KBM-7 (cell line): ENCODE results near the gene ARHGAP28.

Experiments used
- DNase-seq: peaks from one replicate; pipeline ENCODE4 v3.0.0-alpha.2; 2015
- in situ Hi-C: fragments of 300-500 bp; cut with MboI; formaldehyde crosslinking; loops from 2 replicates; pipeline ENCODE4 v1.14.3; 2020; ENCODE audit warnings: low sequenced_read_pairs, low pct_unique_long_range_greater_than_20kb, mixed read lengths

Gene ARHGAP28

DNA sequence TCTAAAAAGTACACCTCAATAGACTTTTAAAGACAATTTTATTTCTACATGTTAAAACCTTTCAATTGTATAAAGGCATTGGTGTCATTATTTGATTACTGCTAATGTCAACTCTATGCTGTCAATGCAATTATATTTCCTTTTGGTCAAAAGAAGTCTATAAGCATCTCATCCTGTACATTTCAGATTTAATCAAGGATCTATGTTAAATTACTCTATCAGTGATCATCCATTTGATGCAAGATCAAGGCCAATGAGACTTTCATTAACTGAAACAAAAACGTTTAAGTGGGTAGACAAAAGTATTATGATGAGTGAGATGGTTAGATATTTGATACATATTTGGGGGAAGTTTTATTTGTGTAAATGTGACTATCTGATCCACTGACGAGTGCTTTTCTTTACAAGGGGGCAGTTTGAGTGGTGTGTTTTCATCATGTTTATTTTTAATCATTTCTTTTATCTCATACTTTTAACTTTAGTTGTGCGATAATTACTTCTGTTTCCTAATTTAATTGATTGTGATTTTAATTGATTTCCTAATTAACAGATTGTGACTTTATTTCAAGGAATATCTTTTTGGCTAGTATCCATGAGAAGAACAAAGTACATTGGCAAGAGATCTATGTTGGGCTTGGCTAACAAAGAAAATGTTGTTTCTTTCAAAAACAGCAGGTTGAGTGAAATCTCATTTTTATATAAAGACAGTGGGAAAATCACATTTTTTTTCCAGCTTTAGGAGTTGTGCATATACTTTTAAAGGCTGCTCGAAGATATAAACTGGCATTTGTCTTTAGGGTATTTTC is 1.1 kb downstream of the ARHGAP28 start:
- DNase-seq = no peak
- in situ Hi-C loops = no loop called here

GRCh38 chr18:6731222-6731596 is 1.7 kb downstream of the ARHGAP28 start:
- in situ Hi-C loops = no loop called here
- DNase-seq = no peak

- in situ Hi-C loops = no loop called here
- no peak for DNase-seq
Observed at GRCh38 chr18:6732952-6733351, 3.4 kb downstream of the ARHGAP28 start.

DNA sequence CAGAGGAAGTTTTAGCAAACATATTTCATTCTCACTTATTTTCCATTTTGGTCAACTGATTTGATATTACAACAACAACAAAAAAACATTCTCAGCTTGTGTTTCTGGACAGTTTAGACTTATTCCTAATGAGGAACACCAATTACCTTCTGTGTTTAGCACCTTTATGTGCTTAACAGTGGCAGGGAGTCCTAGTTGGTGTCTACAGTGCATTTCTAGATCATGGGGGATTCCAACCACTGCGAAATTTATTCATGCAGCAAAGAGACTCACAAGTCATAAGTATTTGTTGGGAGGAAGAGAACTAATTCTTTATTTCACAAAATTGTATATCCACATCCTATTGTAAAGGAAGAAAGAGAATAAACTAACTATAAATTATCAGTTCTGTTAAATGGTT is 4.2 kb downstream of the ARHGAP28 start:
- in situ Hi-C loops = no loop called here
- no peak for DNase-seq

- no peak for DNase-seq
- in situ Hi-C loops = no loop called here
Observed at GRCh38 chr18:6734726-6735430, 5.4 kb downstream of the ARHGAP28 start.

DNA sequence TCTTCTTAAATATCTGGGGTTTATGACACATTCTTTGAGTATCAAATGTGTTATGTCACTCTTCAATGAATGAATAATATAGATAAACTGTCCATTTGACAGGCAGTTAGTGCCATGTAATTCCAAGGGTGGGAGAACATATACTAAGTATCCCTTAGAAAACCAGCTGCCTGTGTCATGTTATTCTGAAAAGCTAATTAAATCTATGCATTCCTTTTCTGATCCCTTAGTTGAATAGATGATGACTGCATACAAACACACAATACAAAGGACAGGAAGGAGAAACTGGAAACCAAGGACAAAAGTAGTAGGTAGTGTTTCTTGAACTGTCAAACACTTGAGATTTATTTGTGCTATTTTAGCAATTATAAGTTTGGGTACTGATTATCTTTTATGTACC is 8.3 kb downstream of the ARHGAP28 start:
- in situ Hi-C loops = no loop called here

GRCh38 chr18:6738622-6739021 is 9.1 kb downstream of the ARHGAP28 start:
- no peak for DNase-seq

More for the DNA sequence above, 8.3 kb downstream of the ARHGAP28 start:
- DNase-seq = no peak

DNA sequence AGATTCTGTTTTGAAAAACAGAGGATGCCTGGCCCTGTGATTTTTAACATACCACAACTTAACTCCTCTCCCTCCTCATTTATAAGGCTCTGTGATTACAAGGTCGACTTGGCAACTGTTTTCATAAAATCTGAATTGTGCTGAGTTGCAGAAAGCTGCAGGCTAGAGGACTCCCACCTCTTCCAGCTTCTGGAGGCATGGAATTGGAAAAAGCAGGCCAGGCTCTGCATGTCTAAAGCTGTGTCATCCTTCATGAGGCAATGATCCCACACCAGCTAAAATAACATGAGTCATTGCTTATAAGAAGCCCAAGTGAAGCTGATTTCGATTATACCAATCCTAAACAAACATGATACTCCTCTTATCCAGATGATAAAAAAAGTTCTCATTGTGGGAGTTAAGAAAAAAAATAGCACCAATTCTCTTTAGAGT is 11.7 kb downstream of the ARHGAP28 start:
- no peak for DNase-seq
- in situ Hi-C loops = no loop called here

More at GRCh38 chr18:6738622-6739021, 9.1 kb downstream of the ARHGAP28 start:
- in situ Hi-C loops = no loop called here

DNA sequence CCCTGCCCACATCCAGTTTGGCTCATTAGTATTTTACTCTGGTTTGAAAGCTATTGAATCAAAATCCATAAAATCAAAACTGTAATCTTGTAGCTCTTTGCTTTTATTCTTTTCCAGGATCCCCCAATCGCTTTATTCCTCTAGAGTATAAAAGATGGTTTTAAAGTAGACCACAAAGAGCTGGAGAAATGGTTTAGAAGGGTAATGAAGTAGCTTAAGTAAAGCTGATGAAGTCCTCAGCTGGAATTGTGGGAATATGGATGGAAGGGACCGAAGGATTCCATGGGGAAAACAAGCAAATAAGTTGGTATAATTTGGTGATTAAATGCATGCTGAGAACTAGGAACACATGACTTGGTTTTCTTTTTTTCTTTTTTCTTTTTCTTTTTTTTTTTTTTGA is 12.3 kb downstream of the ARHGAP28 start:
- in situ Hi-C loops = no loop called here
- no peak for DNase-seq

DNA sequence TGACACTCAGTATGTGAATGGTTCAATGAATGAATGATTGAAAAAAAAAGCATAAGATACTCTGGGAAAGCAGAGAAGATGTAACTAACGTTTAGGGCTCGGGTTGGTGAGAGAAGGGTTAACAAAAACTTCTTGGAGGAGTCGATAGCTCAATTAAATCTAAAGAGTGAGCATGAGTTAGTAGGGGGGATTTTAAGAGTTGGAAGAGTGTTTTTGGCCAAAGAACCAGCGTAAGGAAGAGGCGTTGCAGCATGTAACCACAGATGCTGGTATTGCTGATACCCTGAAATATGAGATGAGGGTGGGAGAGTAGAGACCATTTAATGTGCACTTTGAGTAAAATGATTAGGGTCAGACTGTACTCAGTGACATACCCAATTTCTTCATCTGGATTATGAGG is 14.5 kb downstream of the ARHGAP28 start:
- no peak for DNase-seq

DNA sequence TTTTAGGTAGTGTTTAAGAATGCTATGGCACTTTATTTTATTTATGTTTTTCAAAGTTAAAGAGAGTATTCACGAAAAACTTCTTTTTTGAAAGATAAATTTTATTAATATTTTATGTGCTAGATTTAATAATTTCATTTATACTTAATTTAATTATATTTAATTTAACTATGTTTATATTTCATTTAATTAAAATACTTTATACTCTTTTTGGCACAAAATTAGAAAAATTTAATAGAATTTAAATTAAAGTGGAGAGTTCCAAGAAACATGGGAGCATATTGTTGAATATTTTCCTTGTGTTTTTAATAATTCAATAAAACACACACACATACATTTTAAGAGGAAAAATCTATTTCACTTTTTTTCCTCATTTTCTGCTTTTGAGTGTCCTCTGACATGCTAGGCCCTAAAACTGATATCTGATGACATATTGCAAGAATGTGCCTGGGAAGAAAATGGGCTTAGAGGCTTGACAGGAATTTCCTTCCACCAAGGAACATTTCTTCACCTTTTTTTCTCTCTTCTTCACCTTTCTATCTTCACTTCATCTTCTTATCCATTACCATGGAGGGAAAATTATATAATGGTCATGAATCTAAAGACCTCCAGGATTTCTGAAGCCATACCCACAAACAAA is 15.4 kb downstream of the ARHGAP28 start:
- in situ Hi-C loops = no loop called here
- no peak for DNase-seq

More for the DNA sequence above, 14.5 kb downstream of the ARHGAP28 start:
- in situ Hi-C loops = no loop called here

DNA sequence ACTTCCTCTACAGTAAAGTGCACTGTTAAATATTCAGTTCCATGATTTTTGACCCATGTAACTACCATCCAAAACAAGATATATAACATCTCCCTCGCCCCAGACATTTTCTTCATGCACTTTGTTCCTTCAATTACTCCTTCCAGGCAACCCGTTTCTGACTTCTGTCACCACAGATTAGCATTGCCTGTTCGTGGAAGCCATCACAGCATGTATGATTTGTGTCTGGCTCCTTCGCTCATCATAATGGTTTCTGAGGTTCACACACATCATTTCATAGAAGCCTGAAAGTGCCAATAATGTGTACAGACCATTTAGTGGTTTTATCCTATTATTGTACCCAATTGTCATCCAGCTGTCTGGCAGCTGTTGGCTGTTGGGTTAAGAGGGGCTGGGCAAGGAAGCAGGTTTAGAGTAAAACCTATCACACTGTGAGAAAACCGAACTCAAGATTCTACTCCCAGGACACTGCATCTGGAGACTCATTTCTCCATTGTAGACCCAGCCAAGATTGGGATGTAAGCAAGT is 16.1 kb downstream of the ARHGAP28 start:
- no peak for DNase-seq
- in situ Hi-C loops = no loop called here

DNA sequence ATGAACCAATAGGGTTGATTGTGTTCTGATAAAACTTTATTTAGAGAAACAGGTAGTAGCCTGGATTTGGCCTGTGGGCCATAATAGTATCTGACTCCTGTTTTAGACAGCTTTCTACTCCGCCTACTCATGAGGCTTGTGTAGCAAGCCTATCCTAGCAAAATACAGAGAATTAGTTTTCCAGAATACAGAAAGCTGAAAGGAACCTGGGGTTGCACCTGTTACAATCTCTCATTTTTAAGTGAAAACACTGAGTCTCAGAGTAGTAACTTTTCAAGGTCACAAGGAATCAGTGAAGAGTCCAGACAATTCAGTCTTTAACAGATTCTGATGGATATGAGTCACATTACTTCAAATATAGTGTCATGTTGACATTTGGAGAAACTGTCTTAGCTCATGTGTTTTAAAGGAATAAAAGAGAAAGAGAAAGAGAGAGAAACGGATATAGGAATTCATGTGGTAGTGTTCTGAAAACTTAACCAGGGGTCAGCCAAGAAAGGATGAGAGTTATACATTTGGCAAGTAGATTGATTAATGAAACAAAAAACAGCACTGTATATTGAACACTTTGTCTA is 17.0 kb downstream of the ARHGAP28 start:
- DNase-seq = no peak
- in situ Hi-C loops = no loop called here

DNA sequence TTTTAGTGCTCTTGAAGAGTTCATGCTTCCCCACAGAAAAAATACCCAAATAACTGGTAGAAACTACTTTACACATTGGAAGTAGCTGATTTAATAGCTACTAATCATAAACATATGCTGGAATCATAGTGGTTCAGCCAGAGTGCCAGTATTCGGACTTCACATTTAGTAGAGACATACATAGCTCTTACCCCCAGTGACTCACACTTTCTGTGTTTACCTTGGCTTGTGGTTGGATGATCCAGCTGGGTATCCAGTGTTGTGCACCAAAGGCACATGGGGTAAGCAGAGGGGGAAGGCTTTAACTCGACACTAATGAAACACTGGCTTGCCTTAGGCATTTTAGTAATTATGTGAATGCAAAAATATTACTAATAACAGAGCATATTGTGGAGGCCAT is 18.1 kb downstream of the ARHGAP28 start:
- in situ Hi-C loops = no loop called here

DNA sequence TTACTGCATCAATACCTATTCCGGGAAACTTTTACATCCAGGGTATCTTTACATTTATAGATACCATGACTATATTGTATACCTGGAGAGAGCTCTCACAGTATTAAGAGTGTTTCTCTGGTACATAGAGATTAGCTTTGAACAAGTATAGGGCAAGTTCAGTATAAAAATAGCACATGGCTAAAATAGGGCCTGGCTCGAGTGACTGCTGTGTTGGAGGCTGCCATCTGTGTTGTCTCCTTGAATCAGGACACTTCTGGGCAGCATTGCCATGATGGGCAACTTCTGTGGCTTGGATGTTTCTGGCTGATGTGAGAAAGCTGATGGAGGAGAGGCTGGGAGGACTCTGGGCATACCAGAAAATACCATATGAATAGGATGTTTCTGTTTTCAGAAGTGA is 18.7 kb downstream of the ARHGAP28 start:
- in situ Hi-C loops = no loop called here
- DNase-seq = no peak

More for the DNA sequence above, 18.1 kb downstream of the ARHGAP28 start:
- no peak for DNase-seq

GRCh38 chr18:6750411-6750810 is 20.9 kb downstream of the ARHGAP28 start:
- in situ Hi-C loops = no loop called here
- DNase-seq = no peak

GRCh38 chr18:6751222-6751621 is 21.7 kb downstream of the ARHGAP28 start:
- DNase-seq = no peak
- in situ Hi-C loops = no loop called here

GRCh38 chr18:6752202-6752860 is 22.8 kb downstream of the ARHGAP28 start:
- no peak for DNase-seq
- in situ Hi-C loops = no loop called here

DNA sequence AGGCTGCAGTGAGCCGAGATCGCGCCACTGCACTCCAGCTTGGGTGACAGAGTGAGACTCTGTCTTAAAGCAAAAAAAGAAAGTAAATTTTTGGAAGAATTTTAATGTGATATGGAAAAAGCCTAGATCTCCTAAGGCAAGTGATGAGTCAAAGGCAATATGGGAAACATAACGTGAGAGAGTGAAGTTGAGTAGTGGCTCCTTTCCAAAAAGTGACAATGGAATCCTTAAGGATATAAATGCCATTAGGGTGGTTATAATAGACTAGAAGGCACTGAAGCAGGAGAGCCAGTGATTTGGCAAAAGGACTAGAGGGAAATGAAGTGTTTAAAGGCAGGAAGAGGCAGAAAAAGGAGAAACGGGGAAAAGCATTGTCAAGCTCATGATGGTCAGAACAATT is 25.6 kb downstream of the ARHGAP28 start:
- DNase-seq = no peak
- in situ Hi-C loops = no loop called here
